Measurements from ENCODE around the gene COL4A2.

DNA sequence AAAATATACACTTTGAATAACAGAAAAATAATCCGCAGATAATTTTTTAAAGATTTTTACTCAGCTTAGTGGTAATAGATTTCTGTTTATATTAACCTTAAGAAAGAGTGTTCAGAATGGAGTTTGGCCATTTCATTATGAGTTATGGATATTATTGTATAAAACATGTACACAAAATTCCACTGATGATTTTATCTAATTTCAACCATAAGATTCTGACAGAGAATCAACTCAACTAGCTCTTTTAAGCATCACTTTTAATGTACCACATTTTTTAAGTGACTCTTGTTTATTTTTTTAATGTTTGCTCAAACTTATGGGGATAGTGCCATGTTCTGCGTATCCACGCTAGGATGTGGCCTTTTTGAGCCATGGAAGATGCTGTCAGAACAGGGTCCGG, 75.7 kb downstream of the COL4A2 start:
- TF ChIP-seq CTCF (IDR thresholded peaks at IDR 0.05; ENCODE audit: insufficient read depth, low read depth, low read length) (no peak), EZH2 (IDR thresholded peaks at IDR 0.05; ENCODE audit: insufficient read depth, low read length) (no peak)

Data from astrocyte (in vitro differentiated cells and primary cell).